HK-2 (cell line): ENCODE results near the gene CYP19A1.
"Not testable (repeated sequence)": the region's sequence is repeated elsewhere in the genome, so short reads cannot be mapped to it uniquely, and the experiment has no call there.

Source experiments
- DNase-seq: peaks from one replicate; pipeline ENCODE4 v3.0.0-alpha.2; 2018; ENCODE audit not compliant: unreplicated experiment

Gene CYP19A1

DNA sequence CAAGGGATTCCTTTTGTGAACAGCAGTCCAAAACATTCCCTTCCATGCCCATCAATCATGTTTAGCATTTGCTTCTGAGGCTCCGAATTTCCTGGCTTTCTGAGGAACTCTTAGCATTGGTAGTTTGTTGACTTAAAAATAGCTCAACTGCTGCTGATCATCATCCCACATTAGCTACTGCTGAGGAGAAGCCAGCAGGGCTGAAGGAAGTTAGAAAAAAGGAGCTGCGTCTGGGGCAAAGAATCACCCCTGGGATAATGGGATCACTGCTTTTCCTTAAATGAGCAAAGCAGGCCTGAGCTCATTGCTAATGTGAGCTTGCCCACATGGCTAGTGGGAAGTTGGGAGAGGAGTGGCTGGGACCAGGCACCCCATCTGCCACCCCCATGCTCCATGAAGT is 39.8 kb downstream of the CYP19A1 start:
- DNase-seq = no peak

DNA sequence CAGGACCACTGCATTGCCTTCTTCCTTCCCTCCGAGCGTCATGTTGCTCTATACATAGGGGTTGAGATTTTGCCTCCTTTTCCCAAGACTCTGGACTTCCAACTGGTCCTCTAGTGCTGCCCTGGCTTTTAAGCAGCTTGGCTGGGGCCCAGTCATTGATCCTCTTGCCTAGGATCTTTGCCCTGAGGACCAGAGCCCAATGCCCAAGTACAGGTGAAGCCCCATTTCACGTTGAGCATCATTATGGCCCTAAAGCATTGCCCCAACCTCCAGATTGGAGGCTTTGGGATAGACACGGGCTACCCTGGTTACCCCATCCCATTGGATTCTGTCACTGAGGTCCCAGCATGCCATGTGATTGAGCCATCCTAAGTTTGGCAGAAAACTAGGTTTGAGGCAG is 47.7 kb downstream of the CYP19A1 start:
- DNase-seq = no peak

DNA sequence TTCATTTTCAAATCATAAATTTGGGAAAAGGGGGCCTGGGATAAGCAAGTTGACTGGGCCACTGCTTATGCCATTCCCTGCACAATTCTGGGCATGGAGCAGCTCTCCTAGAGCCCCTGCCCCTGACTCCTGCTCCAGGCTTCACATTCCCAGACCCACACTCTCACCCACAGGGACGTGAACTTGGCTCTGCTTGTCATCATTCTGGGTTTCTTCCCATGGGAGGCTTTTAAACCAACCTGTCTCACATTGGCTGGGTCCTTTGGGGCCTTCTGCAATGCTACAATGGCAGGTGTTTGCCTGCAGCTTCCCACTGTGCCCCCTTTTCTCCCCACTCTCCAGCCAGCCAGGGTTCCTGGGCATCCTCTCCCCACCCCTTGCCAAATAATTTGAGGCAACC is 49.1 kb downstream of the CYP19A1 start:
- no peak for DNase-seq

DNA sequence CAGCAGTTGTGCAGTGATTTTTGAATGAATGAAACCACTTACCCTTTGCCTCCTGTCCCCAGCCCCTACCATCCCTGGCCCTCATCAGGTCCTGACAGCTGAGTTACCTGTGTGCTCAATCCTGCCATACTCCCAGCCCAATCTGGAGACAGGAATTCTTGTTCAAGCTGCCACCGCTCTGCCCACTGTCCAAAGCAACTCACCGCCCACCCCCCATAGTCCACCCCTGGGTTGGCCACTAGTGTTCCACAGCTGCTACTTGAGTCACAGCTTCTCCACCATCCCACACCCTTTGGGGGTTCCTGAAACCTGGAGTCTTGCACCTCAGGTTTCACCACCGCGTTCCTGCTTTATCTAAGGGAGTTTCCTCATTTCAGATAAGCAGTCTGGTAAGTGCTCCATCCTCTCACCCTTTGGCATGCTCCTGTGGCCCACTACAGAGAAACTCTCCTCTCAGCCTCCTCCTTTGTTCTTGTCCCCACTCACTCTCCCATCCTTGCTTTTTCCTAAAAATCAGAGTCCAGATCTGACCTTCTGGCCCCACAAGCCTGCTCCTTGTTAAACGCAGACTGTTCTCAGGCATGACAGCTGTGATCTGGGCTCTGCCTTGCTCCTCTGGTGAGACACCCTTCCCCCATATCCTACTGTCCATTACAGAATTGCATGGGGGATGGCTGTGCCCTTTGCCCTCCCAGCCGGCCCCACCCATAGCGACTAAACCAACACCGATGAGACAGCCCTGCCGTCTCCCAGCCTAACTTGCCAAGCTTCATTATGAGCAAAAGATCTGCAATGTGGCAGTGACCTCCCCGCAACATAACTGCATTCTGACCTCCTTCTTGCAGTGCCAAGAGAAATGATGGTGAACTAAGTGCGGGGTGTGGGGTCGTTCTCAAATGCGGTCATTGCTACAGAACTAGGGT is 50.0 kb downstream of the CYP19A1 start:
- no peak for DNase-seq

DNA sequence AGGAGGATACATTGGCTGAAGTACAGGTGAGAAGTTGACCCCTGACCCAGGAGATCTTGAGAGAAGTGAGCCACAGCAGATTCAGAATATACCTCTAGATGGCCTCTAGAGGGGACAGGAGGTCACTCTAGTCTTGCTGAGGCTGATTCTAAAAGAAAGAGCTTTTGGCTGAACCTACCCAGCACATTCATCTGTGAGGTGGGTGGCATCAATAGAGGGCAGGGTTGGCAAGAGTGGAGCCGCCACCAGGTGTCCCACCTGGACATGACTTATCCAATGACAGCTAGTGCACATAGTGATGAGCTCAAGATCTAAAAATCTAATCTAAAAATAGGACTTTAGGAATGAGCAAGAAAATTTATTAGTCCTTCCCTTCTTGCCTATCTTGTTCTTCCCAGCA is 51.6 kb downstream of the CYP19A1 start:
- DNase-seq = no peak

DNA sequence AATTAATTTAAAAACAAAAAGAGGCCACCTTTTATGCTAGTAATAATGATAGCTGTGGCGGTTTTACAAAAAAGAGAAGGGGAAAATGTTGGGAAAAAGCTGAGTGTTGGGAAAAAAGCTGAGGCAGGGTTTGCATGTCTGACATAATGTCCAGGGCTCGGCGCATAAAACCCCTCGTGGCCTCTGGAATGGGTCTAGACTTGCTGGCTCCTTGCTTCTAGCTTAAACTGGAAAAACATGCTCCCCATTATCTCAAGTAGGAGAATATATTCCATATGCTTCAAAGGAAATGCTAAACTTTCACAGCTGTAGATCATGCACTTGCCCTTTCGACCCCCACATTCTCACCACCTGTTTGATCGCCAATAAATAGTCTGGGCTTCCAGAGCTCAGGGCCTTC is 53.0 kb downstream of the CYP19A1 start:
- no peak for DNase-seq

DNA sequence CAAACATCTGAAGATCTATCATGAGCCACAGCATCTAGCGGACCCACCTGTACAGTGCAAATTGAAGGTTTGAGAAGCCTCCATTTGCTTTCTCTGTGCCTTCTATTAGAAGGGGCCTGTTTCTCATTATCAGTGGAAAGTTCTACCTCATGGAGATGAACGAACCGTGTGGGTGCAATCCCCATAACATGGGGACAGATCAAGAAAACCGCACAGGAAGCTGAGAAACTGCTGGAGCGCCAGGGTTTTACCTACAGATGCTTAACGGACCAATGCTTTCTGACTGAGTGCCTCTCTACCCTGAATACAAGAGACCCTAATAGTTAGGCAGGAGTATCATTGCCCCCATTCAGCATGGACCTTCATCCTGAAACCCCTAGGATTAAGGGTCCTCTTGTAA is 53.5 kb downstream of the CYP19A1 start:
- no peak for DNase-seq

DNA sequence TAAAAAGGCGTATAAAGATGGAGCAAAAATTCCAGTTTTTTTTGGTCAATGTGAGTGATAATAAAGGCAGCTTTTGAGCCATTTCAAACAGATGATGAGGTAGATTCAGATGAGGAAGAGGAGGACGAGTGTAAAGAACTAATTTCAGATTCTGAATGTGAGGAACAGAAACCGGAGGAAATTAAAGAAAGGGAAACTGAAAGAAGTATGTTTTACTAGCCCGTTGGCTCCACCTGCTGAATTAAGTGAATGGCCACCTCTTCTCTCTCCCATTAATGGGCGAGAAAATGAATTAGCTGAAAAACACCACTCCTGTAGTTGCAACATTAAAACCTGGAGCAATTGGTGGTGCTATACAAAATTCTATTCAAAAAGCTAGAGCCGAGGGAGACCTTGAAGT is 55.4 kb downstream of the CYP19A1 start:
- DNase-seq = no peak

DNA sequence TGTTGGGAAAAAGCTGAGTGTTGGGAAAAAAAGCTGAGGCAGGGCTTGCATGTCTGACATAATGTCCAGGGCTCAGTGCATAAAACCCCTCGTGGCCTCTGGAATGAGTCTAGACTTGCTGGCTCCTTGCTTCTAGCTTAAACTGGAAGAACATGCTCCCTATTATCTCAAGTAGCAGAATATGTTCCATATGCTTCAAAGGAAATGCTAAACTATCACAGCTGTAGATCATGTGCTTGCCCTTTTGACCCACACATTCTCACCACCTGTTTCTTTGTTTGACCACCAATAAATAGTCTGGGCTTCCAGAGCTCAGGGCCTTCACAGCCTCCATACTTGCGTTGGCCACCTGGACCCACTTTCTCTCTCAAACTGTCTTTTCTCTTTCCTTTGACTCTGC is 56.2 kb downstream of the CYP19A1 start:
- DNase-seq = not testable (repeated sequence)

DNA sequence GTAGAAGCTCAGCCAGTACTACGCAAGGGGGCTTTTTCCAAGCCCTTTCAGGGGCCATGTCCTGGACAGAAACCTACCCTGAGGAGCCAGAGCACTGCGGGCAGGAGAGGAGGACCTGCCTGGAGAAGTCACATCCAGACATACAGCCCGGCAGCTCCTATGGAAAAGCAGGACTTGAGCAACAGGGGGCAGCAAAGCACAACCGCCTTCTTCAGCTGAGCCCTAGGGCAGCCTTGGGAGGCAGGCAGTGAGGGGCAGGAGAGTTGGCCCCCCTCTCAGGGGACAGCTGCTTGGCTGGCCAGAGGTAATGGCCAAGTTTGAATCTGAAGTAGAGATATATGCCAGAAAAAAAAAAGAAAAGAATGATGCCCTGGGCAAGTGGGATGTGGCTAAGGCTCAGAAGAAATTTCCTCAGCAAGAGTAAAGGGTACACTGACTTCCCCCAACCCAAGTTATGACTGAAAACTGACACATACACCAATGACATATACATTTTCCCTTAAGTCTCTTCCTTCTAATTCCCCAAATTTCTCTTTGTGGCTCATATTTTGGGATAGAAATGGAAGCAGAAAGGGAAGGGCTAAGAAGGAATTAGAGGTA is 56.9 kb downstream of the CYP19A1 start:
- peak; percentile 13 for DNase-seq

DNA sequence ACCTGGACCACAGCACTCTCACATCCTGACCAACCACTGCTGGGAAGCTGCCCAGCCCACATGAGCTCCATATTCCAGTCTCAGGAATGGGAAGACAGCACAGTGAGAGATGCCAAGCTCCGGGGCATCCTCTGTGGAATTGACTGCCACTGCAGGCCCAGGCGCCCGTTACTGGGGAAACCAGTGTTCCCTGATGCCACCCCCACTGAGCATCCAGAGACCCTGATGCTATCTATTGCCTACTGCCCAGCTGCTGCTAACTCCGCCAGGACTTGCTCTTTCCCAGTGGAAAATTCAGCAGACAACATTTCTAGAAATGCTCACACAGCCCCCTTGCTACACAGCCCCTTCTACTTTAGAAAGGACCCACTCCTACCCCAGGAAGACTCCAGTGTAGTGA is 57.6 kb downstream of the CYP19A1 start:
- DNase-seq = no peak

DNA sequence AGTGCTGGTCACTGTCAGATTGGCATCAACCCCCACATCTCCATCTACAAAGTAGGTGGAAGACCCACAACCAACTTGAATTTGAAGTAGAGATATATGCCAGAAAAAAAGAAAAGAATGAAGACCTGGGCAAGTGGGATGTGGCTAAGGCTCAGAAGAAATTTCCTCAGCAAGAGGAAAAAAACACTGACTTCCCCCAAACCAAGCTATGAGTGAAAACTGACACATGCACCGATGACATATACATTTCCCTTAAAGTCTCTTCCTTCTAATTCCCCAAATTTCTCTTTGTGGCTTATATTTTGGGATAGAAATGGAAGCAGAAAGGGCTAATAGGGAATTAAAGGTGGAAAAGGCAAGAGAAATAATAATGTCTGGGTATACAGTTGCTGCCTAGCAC is 59.0 kb downstream of the CYP19A1 start:
- no peak for DNase-seq

DNA sequence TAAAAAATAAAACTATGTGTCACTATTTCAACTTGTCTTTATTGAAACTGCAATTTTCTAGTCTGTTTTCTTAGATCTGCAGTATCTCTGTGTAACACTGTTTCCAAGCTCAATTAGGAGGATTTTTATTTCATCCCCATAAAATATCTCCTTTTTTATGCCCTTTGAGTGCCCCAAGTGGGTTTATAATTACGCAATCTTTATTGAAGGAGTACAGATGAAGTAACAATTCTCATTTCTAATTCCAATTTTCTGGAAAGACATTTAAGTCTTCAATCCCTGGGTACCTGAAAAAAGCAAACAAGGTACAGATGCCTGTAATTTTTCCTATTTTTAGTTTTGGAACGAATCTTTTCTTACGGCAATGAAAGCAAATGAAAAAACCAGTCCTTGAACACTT is 61.3 kb downstream of the CYP19A1 start:
- DNase-seq = no peak

DNA sequence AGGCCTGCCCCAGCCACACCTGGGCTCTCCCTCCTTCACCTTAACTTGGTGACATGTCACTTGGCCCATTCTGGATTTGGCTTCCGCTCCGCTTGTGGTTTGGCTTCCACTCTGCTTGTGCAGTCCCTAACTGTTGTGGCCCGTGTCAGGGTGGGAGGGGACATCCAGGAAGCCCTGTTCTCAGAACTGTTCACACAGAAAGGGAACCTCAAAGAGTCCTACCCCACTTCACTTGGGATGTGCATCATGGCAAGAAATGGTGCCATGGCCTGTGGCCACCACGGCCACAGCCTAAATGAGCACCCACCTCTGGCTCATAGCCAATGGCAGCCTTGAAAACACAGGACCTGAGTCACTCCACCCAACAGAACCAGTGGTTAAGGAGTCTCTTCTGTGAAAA is 63.4 kb downstream of the CYP19A1 start:
- DNase-seq = no peak

DNA sequence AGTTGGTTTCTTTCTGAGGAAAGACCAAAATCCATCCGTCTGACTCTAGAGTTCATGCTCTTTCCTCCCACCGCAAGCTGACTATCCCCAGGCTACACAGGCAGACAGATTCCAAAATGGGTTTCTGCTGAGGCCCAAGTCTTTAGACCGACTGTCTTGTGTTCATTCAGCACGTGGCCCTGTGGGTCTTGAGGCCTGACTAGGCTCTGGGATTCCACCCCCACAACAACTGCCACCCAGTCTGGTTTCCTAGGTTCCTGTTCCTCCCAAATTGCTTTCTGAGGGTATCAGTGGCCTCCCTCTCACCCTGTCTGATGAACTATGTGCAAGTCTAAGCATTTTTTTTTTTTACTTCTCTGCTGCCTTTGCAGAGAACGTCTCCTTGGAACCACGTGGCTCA is 67.7 kb downstream of the CYP19A1 start:
- no peak for DNase-seq

DNA sequence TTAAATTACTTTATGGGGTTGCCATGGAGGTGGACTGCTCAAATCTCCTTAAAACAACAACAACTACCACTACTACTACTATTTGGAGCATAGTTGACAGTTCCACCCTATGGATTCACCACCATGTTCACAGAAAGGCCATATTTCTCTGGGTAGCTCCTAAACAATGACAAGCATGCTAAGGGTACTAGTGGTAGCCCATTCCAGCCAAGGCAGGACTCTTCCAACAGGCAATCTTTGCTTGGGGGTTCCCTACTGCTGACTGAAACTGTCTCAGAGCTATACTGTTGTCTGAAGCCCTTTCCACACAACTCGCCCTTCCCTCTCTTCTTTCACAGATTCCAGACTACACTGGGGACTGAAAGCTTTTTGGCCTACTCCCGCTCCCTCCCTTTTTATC is 68.9 kb downstream of the CYP19A1 start:
- DNase-seq = no peak

DNA sequence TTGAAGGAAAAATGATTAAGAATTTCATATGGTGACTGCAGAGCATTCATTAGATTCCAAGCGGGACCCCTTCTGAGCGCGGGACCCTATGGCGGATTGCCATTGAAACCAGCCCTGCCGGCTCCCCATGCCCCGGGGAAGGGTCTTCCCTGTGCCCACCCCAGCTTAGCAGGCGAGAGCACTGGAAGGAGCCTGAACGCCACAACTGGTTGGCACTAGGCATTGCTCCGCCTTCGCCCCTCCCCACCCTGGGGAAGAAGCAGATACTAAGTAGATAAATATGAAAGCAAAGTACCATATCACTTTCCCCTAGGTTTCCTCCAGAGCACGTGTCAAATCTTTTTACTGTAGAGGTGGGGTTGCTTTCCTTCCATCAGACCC is 70.7 kb downstream of the CYP19A1 start:
- no peak for DNase-seq

DNA sequence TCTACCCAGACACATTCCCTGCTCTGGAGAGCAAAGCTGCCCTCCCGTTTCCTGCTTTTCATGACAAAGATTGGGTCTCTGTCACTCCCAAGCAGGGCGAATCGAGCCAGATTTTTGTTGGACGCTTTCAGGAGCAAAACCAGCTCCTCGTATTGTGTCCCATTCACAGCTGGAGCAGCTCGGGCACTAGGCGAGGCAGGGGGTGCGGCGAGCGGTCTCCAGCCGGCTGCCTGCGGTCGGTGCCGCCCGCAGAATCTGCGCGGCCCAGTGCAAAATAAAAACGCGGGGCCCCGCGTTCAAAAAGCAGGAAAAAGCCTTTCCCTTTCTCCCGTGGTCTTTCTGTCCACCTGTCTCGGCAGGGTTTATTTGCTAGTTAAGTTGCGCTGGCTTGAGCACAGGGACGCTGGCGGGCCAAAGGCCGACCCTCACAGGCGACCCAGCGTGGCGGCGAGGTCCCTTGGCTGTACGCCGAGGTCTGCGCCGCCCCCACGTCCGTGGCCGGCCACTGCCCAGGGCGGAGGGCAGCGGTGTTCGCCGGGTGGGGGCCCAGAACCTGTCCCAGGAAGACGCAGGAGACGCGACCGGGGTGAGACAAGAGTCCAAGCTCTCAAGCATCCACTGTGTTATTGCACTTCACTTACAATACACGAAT is 71.2 kb downstream of the CYP19A1 start:
- DNase-seq = no peak

DNA sequence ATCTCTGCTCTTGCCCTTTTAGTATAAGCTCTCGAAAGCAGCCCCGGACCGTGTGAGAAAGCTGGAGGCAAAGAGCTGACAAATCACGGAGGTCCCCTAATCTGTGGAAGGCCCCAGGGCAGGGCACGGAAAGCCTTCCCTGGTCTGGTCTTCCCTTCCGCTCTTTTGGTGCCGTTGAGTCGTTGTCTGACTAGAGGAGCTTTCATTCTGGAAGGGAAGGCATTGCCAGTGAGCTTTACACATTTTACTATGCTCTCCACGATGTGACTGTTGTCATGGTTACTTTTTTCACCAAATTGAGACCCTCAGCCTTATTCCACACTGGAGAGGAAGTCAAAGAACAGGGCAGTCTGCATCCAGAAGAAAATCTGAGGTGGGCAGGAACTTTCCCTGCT is 71.7 kb downstream of the CYP19A1 start:
- no peak for DNase-seq

DNA sequence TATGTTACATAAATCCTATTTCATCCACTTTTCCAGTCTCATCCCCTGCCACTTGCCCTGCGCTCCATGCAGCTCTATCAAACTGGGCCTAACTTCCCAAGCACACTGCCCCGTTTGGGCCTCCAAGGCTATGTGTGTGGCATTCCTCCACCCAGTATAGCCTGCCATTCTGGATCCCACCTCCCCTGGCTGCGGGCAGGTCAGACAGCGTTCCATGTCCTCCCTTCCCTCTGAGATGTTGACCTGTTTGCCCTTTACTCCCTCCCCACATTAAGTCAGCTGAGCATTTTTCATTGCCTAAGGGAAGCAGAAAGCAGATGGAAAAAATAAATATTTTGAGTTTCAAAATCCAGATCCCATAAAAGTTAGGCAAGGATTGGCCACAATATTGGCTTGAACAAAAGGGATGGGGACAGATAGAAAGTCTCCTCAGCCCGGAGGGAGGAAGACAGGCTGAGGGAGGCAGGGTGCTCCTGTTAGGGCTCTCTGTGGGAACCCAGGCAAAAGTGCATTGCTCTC is 73.3 kb downstream of the CYP19A1 start:
- no peak for DNase-seq

DNA sequence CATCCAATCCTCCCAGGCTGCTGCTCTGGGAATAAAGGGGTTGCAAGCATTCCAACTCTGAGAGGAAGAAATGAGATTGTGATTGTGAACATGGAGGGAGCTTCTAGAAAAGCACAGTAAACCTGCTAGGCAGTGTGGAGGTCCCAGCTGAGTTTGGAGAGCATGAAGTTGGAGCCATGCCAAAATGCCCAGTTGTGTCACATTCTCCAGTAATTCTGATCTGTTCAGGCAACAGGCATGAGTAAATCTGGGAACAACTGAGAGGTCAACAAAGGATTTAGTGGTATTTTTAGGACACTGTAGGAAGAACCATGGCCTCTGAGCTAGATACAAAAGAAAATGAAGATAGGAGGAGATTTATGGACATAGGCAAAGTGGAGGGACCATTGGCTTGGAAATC is 74.7 kb downstream of the CYP19A1 start:
- DNase-seq = no peak

DNA sequence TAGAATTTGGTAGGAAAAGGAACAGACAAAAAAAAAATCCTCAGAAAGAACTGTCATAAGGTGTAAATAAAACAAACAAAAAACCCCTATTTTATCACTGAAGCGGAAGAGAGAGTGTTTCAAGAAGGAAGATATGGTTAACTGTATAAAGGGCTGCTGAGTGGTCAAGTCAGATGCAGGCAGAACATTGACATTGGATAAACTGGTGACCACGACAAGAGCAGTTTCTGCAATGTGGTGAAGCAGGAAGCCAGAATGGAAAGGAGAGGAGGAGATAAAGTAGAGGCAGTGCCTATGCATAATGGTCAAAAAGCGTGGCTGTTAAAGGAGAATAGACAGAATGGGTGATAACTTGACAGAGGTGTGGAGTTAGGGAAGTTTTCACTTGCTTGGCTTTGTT is 75.3 kb downstream of the CYP19A1 start:
- DNase-seq = no peak

DNA sequence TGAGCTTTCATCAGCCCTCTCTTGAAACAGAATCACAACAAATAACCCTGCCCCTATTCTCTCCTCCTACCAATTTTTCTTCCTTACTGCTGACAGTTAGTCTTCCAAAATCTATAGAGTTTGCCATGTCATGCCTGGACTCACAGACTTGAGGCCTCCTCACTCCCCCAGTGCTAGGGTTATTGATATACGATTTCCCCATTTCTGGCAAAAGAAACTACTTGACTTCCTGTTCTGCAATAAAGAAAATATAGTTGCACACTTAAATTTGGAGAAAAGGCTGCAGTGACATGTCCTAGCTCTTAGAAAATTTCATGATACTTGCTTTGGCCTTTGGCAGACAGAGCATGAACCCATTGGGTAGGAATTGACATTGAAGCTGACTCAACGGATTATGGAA is 75.9 kb downstream of the CYP19A1 start:
- no peak for DNase-seq
